ENCODE measurements around the gene PLK1. TPM values are rescaled to one million over a fixed set of nuclear protein-coding genes. Genes with fewer than 3 reads are reported as not detected.
"Not testable (repeated sequence)": the region's sequence is repeated elsewhere in the genome, so short reads cannot be mapped to it uniquely, and the experiment has no call there.

Gene PLK1
- total RNA-seq (1 to 10 TPM in 1 of 2 donors, under 1 TPM in 1; 0.60 to 1.7 TPM), total RNA-seq (0.60 to 3.0 reads per million in 2 donors)

DNA sequence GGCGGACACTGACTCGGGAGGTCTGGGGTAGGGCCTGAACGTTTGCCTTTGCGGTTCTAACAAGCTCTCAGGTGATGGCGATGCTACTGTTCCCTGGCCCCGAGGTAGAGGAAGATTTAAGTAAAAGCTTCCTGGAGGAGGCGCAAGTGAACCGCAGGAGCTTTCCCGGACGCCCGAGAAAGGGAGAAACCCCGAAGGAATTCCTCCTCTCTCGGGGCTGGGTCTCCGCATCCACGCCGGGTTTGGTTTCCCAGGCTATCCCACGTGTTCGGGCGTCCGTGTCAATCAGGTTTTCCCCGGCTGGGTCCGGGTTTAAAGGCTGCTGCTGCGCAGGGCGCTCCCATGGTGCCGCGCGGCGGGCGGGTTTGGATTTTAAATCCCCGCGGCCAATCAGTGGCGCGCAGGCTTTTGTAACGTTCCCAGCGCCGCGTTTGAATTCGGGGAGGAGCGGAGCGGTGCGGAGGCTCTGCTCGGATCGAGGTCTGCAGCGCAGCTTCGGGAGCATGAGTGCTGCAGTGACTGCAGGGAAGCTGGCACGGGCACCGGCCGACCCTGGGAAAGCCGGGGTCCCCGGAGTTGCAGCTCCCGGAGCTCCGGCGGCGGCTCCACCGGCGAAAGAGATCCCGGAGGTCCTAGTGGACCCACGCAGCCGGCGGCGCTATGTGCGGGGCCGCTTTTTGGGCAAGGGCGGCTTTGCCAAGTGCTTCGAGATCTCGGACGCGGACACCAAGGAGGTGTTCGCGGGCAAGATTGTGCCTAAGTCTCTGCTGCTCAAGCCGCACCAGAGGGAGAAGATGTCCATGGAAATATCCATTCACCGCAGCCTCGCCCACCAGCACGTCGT is at the start of gene PLK1:
Gene PLK1, plus strand, starts transcription at position 460 of the 844 bp plus-strand sequence. Its CDS starts 44 bp downstream, at position 504.
- H3K4me3 Mint-ChIP-seq = peak within 1 kb of the TSS; percentile 87
- no peaks in the 10 kb centered on the region for H3K9me3 ChIP-seq (ENCODE audit: control insufficient read depth, low read length, poor library complexity, severe bottlenecking)
- peaks cover 18% of the 10 kb centered on the region for H3K4me1 Mint-ChIP-seq
- no peaks in the 10 kb centered on the region for H3K36me3 Mint-ChIP-seq (ENCODE audit: low read depth)
- H3K27me3 Mint-ChIP-seq = no peaks in the 10 kb centered on the region
- peak; percentile 56 to 61 (median 58) for DNase-seq
- peak; percentile 98 for ATAC-seq
- peak within 1 kb of the TSS; percentile 43 for H3K27ac Mint-ChIP-seq

- no peak overlapping the region for H3K4me3 Mint-ChIP-seq
- H3K36me3 Mint-ChIP-seq (ENCODE audit: low read depth) = peaks cover 3% of the 10 kb centered on the region
- no peaks in the 10 kb centered on the region for H3K9me3 ChIP-seq (ENCODE audit: control insufficient read depth, low read length, poor library complexity, severe bottlenecking)
- DNase-seq (no peak), ATAC-seq (no peak)
- no peak overlapping the region for H3K27ac Mint-ChIP-seq
- H3K27me3 Mint-ChIP-seq = no peaks in the 10 kb centered on the region
- peaks cover 4% of the 10 kb centered on the region for H3K4me1 Mint-ChIP-seq
Measured at GRCh38 chr16:23629516-23629915, 49.2 kb upstream of the PLK1 start.

DNA sequence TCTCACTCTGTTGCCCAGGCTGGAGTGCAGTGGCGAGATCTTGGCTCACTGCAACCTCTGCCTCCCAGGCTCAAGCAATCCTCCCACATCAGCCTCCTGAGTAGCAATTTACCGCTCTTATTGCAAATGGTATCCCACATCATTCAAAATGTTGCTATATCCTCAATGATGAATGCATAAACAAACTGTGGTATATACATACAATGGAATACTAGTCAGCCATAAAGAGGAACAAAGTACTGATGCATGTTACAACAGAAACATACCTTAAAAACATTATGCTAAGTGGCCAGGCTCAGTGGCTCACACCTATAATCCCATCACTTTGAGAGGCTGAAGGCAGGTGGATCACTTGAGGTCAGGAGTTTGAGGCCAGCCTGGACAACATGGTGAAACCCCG is 46.8 kb upstream of the PLK1 start:
- not testable (repeated sequence) for ATAC-seq; H3K27ac Mint-ChIP-seq; H3K4me3 Mint-ChIP-seq; H3K27me3 Mint-ChIP-seq; H3K36me3 Mint-ChIP-seq (ENCODE audit: low read depth); H3K4me1 Mint-ChIP-seq; H3K9me3 ChIP-seq (ENCODE audit: control insufficient read depth, low read length, poor library complexity, severe bottlenecking); DNase-seq

DNA sequence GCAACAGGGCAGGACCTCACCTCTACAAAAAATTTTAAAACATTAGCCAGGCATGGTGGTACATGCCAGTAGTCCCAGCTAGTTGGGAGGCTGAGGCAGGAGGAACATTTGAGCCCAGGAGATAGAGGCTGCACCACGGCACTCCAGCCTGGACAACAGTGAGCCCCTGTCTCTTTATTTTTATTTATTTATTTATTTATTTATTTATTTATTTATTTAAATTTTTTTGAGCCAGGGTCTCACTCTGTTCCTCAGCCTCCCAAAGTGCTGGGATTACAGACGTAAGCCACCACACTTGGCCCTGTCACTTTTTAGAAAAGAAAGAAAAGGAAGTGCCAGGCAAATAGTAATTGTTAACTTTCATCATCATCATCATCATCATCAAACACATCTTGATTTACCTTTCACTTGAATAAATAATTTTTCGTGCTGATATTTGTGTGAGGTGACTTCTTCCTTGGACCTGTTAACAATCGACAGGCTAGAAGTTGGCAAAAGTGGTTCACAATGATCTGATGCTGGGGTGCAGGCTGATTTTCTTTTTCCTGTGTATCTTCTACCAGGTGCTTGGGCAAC is 44.1 kb upstream of the PLK1 start:
- peaks cover 9% of the 10 kb centered on the region for H3K4me1 Mint-ChIP-seq
- DNase-seq (no peak), ATAC-seq (no peak)
- H3K27ac Mint-ChIP-seq = no peak overlapping the region
- H3K4me3 Mint-ChIP-seq = no peak overlapping the region
- no peaks in the 10 kb centered on the region for H3K27me3 Mint-ChIP-seq
- H3K36me3 Mint-ChIP-seq (ENCODE audit: low read depth) = peaks cover 5% of the 10 kb centered on the region
- H3K9me3 ChIP-seq (ENCODE audit: control insufficient read depth, low read length, poor library complexity, severe bottlenecking) = no peaks in the 10 kb centered on the region

- H3K27me3 Mint-ChIP-seq = no peaks in the 10 kb centered on the region
- no peak for DNase-seq
- peak overlapping the region; percentile 39 for H3K27ac Mint-ChIP-seq
- peaks cover 15% of the 10 kb centered on the region for H3K4me1 Mint-ChIP-seq
- H3K36me3 Mint-ChIP-seq (ENCODE audit: low read depth) = peaks cover 5% of the 10 kb centered on the region
- H3K9me3 ChIP-seq (ENCODE audit: control insufficient read depth, low read length, poor library complexity, severe bottlenecking) = no peaks in the 10 kb centered on the region
- no peak overlapping the region for H3K4me3 Mint-ChIP-seq
- no peak for ATAC-seq
Measured at GRCh38 chr16:23635958-23636357, 42.7 kb upstream of the PLK1 start.

DNA sequence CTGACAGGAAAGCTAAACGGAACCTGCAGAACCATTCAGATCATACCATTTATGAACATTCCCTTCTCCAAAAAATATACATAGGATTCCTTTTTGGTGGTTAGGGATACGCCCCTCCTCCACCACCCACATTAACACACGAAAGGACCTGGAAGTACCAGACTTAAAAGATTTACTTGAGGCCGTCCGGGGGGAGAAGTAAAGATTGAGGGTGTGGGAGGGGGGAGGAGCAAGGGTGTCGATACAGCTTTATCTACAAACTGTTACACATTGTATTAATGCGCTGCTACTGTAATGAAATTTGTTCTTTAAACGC is 38.1 kb upstream of the PLK1 start:
- Mint-ChIP-seq H3K27ac (peak overlapping the region; percentile 96), H3K36me3 (ENCODE audit: low read depth) (peaks cover 9% of the 10 kb centered on the region), H3K4me3 (peak overlapping the region; percentile 96), H3K27me3 (no peaks in the 10 kb centered on the region), H3K4me1 (peaks cover 30% of the 10 kb centered on the region)
- no peaks in the 10 kb centered on the region for H3K9me3 ChIP-seq (ENCODE audit: control insufficient read depth, low read length, poor library complexity, severe bottlenecking)
- ATAC-seq = no peak
- DNase-seq = no peak

GRCh38 chr16:23640931-23641765 is 37.5 kb upstream of the PLK1 start, which contains the start of the genes DCTN5 and PALB2:
TSS of gene DCTN5 (plus strand) at chr16:23641466. CDS start at chr16:23641543, 77 bp downstream.
TSS of gene PALB2 (minus strand) at chr16:23641310. CDS start at chr16:23641157, 153 bp downstream.
- Mint-ChIP-seq H3K27ac (peak within 1 kb of the TSS; percentile 96), H3K36me3 (ENCODE audit: low read depth) (peaks cover 8% of the 10 kb centered on the region), H3K4me1 (peaks cover 35% of the 10 kb centered on the region), H3K4me3 (peak within 1 kb of the TSS; percentile 96), H3K27me3 (no peaks in the 10 kb centered on the region)
- DNase-seq (peak; percentile 61 to 76 (median 73)), ATAC-seq (peak; percentile 98)
- no peaks in the 10 kb centered on the region for H3K9me3 ChIP-seq (ENCODE audit: control insufficient read depth, low read length, poor library complexity, severe bottlenecking)

- H3K27ac Mint-ChIP-seq = peak overlapping the region; percentile 96
- ATAC-seq = no peak
- peak overlapping the region; percentile 96 for H3K4me3 Mint-ChIP-seq
- peaks cover 9% of the 10 kb centered on the region for H3K36me3 Mint-ChIP-seq (ENCODE audit: low read depth)
- H3K27me3 Mint-ChIP-seq = no peaks in the 10 kb centered on the region
- DNase-seq = no peak
- peaks cover 39% of the 10 kb centered on the region for H3K4me1 Mint-ChIP-seq
- no peaks in the 10 kb centered on the region for H3K9me3 ChIP-seq (ENCODE audit: control insufficient read depth, low read length, poor library complexity, severe bottlenecking)
Measured at GRCh38 chr16:23642246-23642774, 36.4 kb upstream of the PLK1 start.

DNA sequence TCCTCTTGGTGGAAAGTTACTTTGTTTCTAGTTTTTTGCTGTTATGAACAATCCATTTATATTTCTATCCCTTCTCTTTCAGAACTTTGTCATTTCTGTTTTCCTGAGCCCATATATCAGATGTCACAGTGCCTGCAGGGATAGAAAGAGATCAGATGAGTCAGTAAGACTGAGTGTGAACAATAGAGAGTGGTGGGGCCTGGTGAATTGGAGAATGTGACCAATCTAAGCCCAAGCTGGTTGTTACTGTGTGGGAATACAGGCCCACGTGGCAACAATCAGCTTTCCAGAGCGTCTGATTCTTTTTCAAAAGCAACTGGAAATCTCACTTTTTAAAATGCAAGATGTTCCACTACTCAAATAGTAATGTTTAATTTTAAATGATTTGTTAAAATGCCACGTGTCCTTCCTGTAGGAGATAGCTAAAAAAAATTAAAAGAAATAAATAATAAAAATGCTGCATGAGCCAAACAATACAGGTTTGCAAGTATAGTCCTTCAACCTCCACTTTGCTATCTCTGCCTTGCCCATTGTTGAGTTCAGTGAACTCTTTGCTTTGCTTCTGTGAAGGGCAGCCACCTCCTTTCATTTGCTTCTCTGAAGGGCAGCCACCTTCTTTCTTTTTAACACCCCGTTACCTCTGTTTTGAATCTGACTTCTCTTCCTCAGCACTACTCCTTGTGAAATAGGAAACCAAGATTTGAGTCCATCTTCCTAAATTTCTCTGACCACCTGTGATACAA is 27.8 kb upstream of the PLK1 start:
- no peaks in the 10 kb centered on the region for H3K27me3 Mint-ChIP-seq
- no peak overlapping the region for H3K27ac Mint-ChIP-seq
- peaks cover 35% of the 10 kb centered on the region for H3K4me1 Mint-ChIP-seq
- peaks cover 9% of the 10 kb centered on the region for H3K36me3 Mint-ChIP-seq (ENCODE audit: low read depth)
- DNase-seq = no peak
- no peaks in the 10 kb centered on the region for H3K9me3 ChIP-seq (ENCODE audit: control insufficient read depth, low read length, poor library complexity, severe bottlenecking)
- ATAC-seq = no peak
- H3K4me3 Mint-ChIP-seq = no peak overlapping the region

GRCh38 chr16:23651943-23652468 is 26.7 kb upstream of the PLK1 start:
- no peaks in the 10 kb centered on the region for H3K9me3 ChIP-seq (ENCODE audit: control insufficient read depth, low read length, poor library complexity, severe bottlenecking)
- DNase-seq (no peak), ATAC-seq (no peak)
- Mint-ChIP-seq H3K27me3 (no peaks in the 10 kb centered on the region), H3K27ac (no peak overlapping the region), H3K36me3 (ENCODE audit: low read depth) (peaks cover 8% of the 10 kb centered on the region), H3K4me3 (no peak overlapping the region), H3K4me1 (peaks cover 30% of the 10 kb centered on the region)

- H3K27me3 Mint-ChIP-seq = no peaks in the 10 kb centered on the region
- DNase-seq = no peak
- H3K4me3 Mint-ChIP-seq = no peak overlapping the region
- H3K27ac Mint-ChIP-seq = no peak overlapping the region
- no peaks in the 10 kb centered on the region for H3K9me3 ChIP-seq (ENCODE audit: control insufficient read depth, low read length, poor library complexity, severe bottlenecking)
- peaks cover 3% of the 10 kb centered on the region for H3K36me3 Mint-ChIP-seq (ENCODE audit: low read depth)
- no peak for ATAC-seq
- H3K4me1 Mint-ChIP-seq = peaks cover 3% of the 10 kb centered on the region
Measured at GRCh38 chr16:23663918-23664317, 14.8 kb upstream of the PLK1 start.

Data from T-helper 17 cell (primary cell).